GM18526 (cell line): ENCODE data around the gene GFOD1.

Source experiments
- POLR2A ChIP-seq: IDR thresholded peaks from 3 replicates; pipeline ENCODE4 v1.6.1; 2011; ENCODE audit not compliant: insufficient read length; ENCODE audit errors: extremely low read depth

The GFOD1 gene

DNA sequence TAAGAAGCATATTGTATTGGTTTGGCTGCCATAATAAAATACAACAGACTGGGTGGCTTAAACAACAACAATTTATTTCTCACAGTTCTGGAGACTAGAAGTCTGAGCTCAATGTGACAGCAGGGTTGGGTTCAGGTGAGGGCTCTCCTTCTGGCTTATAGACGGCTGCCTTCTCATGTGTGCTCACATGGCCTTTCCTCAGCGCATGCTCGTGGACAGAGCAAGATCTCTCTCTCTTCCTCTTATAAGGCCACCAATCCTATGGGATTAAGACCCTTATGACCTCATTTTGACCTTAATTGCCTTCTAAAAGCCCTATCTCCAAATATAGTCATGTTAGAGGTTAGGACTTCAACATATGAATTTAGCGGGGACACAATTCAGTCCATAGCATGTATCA, 32.4 kb upstream of the GFOD1 start:
- TF ChIP-seq POLR2A: no peak

GRCh38 chr6:13517116-13517515, 29.7 kb upstream of the GFOD1 start:
- TF ChIP-seq POLR2A: no peak

DNA sequence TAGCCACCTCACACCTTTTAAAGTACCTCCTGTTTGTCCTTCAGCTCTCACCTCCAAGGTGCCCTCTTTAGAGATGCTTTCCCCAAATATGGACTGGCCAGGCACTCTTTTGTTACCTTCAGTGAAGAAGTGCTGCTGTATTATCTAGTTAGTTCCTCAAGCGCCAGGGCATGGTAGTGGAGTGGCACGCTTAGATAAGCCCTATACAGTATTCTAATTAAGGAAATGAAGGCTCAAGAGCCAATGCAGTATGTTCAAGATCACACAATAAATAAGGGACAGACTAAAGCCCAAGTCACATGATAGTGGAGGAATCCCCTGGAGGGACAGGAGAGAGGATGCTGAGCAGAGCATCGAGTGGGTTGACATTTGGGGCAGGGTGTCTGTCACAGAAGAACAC, 28.5 kb upstream of the GFOD1 start:
- no peak for TF ChIP-seq POLR2A

GRCh38 chr6:13513626-13514502, 26.5 kb upstream of the GFOD1 start:
- no peak for TF ChIP-seq POLR2A

DNA sequence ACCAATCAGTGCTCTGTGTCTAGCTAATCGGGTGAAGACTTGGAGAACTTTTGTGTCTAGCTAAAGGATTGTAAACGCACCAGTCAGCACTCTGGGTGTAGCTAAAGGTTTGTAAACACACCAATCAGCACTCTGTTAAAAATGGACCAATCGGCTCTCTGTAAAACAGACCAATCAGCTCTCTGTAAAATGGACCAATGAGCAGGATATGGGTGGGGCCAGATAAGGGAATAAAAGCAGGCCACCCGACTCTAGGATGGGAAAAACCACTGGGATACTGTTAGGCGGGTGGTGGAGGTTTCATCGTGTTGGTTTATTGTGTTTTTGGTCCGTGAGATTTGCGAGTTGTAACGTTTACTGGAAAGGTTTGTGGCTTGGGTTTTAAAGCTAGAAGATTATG, 25.5 kb upstream of the GFOD1 start:
- TF ChIP-seq POLR2A: no peak

DNA sequence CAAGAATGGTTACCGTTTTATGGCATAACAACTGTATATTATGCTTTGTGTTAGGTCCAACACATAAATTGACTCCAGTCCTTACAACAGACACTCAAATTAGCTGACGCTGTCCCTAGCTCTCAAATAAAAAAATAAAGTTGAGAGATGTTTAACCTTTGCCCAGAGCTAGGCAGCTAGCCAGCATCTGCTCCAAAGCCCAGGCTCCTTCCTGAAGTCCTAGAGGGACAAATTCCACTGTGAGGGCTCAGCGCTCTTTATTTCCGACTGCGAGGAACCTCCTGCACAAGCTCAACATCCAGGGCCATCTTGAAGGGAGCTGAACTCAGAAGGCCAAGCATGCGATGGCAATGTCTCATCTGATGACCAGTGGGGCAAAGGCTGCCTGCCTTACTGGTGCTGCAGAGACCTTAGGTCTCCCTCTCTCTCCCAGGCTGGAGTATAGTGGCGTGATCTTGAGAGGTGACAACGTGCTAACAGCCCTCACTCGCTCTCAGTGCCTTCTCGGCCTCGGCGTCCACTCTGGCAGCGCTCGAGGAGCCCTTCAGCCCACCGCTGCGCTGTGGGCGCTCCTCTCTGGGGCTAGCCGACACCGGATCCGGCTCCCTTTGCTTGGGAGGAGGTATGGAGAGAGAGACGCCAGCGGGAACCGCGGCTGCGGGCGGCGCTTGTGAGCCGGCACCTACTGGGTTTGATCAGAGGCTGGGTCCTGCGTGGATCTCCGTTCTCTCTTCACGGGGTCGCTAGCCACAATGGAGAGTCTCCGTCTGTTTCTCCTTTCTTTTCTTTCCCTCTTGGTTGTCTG, 24.7 kb upstream of the GFOD1 start:
- TF ChIP-seq POLR2A: no peak

DNA sequence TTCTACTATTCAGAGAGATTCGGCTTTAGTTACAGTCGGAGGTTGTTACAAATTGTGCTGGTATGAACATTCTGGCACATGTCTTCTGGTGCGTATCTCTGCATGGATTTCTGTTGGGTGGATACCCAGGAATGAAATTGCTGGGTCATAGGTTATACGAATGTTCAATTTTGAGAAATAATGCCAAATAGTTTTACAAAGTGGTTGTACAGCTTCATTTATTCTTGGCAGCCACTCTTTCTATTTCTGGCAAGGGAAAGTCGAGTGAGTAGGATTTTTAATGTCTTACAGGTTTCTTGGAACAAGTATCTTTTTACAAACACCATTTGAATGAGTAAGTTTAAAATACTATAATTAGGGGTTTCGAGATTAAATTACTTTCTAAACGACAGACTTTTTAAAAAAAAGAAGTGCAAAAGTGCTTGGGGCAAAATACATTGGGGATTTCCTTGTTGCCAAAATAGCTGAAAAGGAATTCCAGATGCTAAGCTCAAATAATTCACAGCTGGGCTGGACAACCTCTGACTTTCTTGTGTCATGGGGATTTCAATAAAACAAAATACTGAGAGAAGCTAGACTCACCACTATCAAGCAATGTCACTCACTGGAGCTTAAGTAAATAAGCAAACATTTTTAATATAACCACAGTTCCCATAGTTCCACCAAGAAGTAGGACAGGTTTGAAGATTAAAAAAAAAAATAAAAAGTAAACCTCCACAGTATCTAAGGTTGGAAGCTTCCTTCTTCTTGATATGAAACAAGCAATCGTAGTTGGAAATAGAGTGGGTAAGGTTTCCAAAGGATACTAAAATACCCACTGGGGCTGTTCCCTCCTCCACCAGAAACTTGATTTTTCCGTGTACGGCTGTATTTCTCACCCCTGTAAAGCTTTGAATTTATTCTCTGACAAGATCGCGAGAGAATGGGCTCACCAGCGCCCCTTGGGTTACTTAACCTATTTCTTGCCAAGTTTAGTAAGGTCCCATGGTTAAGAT, 21.6 kb upstream of the GFOD1 start:
- no peak for TF ChIP-seq POLR2A

DNA sequence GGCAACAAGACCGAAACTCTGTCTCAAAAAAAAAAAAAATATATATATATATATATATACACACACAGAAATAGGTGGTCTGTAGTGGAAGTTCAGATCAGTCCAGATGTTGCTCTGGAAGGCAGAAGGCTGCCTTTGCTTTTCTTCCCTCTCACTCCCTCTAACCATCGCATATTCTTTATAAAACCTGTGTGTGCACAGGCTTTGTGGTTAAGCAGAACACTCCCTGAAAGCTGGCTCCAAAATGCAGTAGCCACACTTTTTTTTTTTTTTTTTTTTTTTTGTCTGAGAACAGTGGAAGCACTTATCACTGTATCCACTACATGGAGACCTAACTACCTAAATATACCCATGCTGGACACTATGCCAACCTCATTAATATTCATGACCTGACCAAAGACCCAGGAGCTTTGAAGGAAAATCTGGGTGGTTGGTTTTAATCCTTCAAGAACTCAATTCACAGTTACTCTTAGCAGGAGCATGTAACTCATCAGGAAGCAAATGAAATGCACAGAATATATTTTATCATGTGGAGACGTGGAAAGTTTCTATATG, 20.0 kb upstream of the GFOD1 start:
- no peak for TF ChIP-seq POLR2A

GRCh38 chr6:13505345-13505734, 17.9 kb upstream of the GFOD1 start:
- no peak for TF ChIP-seq POLR2A

DNA sequence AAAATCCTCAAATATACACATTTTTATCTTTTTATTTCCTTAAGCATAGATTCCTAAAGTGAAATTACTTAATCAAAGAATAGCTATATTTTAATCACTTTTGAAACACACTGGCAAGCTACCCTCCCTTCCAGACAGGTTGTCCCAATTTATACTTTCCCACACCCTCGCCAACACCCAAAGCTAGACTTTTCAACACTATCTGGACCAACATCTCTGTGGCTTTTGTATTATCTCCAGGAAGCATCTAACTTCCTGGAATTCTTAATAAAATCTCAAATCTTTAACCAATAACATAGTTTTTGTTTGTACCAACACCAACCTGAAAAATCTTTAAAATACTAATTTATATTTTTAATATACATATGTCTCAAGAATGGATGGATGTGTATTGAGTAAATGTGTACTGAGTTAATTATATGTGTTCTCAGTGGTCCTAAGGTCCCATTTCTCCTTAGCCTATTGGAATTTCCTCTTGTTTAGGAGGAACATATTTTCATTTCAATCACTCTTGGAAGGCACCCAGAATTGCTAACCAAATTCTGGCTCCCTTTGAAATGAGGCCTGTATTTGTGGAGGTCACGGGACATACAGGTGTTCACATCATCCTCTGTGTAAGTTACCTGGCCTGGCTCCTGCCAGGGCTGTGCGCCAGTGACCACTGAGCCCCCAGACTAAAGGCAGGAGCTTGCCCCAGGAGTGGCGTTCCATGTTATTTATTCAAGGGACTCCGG, 17.4 kb upstream of the GFOD1 start:
- no peak for TF ChIP-seq POLR2A

DNA sequence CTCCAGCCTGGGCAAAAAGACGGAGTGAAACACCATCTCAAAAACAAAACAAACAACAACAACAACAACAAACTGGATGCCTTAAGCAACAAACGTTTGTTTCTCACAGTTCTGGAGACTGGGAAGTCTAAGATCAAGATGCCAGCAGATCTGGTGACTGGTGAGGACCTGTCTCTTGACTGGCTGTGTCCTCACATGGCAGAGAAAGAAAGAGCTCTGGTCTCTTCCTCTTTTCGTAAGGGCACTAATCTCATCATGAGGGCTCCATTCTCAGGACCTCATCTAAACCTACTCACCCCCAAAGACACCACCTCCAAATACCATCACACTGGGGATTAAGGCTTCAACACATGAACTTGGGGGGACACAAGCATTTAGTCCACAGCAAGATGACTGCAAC, 13.5 kb upstream of the GFOD1 start:
- no peak for TF ChIP-seq POLR2A

DNA sequence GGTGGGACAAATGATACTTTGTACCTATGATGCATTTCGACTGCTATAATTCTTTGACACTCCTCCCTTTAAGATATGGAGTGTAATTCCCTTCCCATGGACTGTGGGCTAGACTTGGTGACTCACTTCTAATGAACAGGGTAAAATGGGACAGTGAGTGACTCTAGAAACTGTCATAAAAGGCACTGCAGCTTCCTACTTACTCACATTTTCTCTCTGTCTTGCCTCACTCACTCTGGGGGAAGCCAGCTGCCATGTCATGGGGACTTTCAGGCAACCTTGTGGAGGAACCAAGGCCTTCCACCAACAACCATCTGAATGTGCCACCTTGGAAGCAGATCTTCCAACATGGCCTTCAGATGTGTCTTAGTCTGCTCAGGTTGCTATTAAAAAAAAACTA, 12.9 kb upstream of the GFOD1 start:
- no peak for TF ChIP-seq POLR2A

DNA sequence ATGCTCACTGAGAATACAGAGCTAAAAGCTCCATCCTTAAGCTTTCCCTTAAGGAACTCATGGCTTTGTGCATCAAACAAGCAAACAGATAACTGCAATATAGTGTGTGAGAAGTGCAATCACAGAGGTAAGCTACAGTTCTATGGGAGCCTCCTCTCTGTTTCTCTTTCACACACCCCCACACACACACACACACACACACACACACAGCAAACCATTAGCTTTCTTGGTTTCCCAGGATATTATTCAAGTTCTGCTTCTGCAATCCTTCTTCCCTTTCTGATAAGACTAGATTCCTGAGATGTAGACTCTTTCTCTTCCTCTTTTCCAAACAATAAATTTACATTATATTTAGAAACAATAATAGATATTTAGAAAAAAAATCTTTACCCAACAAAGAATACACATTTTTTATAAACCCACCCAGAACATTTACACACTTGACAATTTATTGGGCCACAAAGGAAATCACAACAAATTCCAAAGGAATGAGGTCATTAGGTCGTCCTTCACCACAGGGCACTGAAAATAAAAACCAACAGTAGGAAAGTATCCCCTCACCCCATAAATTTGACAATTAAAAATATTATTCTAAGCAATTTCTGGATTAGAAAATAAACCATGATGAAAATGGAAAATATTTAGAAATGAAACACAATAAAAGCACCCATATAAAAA, 9.3 kb upstream of the GFOD1 start:
- TF ChIP-seq POLR2A: no peak

DNA sequence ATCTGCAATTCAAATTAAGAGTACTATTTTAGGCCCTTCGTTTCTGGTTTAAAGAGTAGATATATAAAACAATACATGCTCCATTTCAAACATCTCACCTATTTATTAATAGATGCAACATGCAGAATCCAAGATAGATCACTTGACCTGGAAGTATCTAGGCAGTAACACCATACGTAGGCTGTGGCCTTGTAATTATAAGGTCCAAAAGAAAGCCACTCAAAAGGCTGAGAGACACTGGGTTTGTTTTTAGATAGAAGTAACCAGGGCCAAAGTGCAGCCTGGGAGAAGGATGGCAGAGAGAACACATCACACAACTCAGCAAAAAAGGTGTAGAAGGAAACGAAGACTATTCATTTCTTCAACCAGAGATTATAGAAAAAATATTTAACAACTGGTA, 8.4 kb upstream of the GFOD1 start:
- TF ChIP-seq POLR2A: no peak
